OCI-LY3 (cell line): ENCODE results near the gene SLC3A2.
A peak's percentile ranks its signal among the peaks of the same experiment; 100 is the strongest.

Source experiments
- H2AFZ ChIP-seq: fragments of 200-600, 300-600 bp; shearing (Covaris generic); 2 replicates; pipeline ENCODE4 v1.6.0; 2014; ENCODE audit warnings: antibody characterized with exemption, low read depth, low read length
- H3K27ac ChIP-seq: fragments of 200-600, 300-600 bp; sonication (generic); 2 replicates; pipeline ENCODE4 v1.5.1; 2014; ENCODE audit warnings: mild to moderate bottlenecking, low read length, moderate library complexity, mixed read lengths
- H3K27me3 ChIP-seq: fragments of 200-600, 300-600 bp; sonication (generic); 2 replicates; pipeline ENCODE4 v1.6.1; 2014; ENCODE audit warnings: low read depth, low read length, mixed read lengths
- H3K36me3 ChIP-seq: fragments of 200-600, 300-600 bp; sonication (generic); replicated peaks from 2 replicates; pipeline ENCODE3; 2014; ENCODE audit warnings: low read depth, low read length, mixed read lengths
- H3K4me1 ChIP-seq: fragments of 300-600, 200-600 bp; sonication (generic); 2 replicates; pipeline ENCODE4 v1.6.1; 2014; ENCODE audit warnings: low read length, mixed read lengths
- H3K4me2 ChIP-seq: fragments of 200-600, 300-600 bp; sonication (generic); 2 replicates; pipeline ENCODE4 v1.6.1; 2014; ENCODE audit warnings: low read length, mixed read lengths
- H3K4me3 ChIP-seq: fragments of 300-600, 200-600 bp; sonication (generic); 2 replicates; pipeline ENCODE4 v1.5.1; 2014; ENCODE audit warnings: antibody characterized with exemption, mild to moderate bottlenecking, low read length, moderate library complexity
- H3K79me2 ChIP-seq: fragments of 300-600, 200-600 bp; shearing (Covaris generic); 2 replicates; pipeline ENCODE4 v1.6.1; 2014; ENCODE audit warnings: mild to moderate bottlenecking, low read length, mixed read lengths
- H3K9ac ChIP-seq: fragments of 300-600, 200-600 bp; shearing (Covaris generic); 2 replicates; pipeline ENCODE4 v1.6.0; 2014; ENCODE audit warnings: mild to moderate bottlenecking, low read length, moderate library complexity
- H3K9me3 ChIP-seq: fragments of 200-600, 300-600 bp; shearing (Covaris generic); 2 replicates; pipeline ENCODE4 v1.6.1; 2014; ENCODE audit warnings: low read length, mixed read lengths; ENCODE audit not compliant: insufficient read depth
- H4K20me1 ChIP-seq: fragments of 200-600, 300-600 bp; sonication (generic); 2 replicates; pipeline ENCODE4 v1.6.1; 2016; ENCODE audit warnings: low read length, mixed read lengths; ENCODE audit not compliant: insufficient read depth
- CTCF ChIP-seq: fragments of 200-600, 300-600 bp; sonication (generic); IDR thresholded peaks from 2 replicates; pipeline ENCODE4 v1.5.1; 2014; ENCODE audit warnings: antibody characterized with exemption, low read length, low read depth
- EZH2phosphoT487 ChIP-seq: fragments of 200-600 bp; shearing (Covaris generic); IDR thresholded peaks from 2 replicates; pipeline ENCODE4 v1.6.1; 2018; ENCODE audit warnings: antibody characterized with exemption, mixed run types, low read depth

SLC3A2 gene

DNA sequence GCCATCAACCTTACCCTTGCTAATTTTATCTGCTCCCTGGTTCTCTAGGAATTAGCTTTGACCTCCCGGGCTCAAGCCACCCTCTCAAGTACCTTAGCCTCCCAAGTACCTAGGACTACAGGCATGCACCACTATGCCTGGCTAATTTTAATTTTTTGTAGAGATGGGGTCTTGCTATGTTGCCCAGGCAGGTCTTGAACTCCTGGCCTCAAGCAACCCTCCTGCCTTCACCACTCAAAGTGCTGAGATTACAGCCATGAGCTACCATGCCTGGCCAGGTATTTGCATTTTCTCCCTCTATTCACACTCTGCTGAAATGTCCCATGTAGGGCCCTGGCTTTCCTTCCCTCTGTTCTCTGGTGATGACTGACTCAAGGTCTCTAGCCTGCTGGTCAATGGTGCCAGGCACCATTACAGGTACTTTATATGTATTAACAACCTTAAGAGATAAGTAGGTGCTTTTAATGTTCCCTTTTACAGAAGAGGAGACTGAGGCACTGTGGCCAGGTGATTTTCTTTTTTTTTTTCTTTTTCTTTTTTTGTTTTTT is 32.9 kb upstream of the SLC3A2 start:
- Histone ChIP-seq H3K27ac (no peak overlapping the region), H3K9ac (no peak overlapping the region), H3K9me3 (no peaks in the 10 kb centered on the region), H3K4me3 (no peak overlapping the region), H2AFZ (no peak overlapping the region), H3K79me2 (no peaks in the 10 kb centered on the region), H3K4me2 (no peak overlapping the region), H3K36me3 (peaks cover 16% of the 10 kb centered on the region), H4K20me1 (peaks cover 19% of the 10 kb centered on the region), H3K4me1 (peaks cover 3% of the 10 kb centered on the region), H3K27me3 (no peaks in the 10 kb centered on the region)
- no peak for TF ChIP-seq EZH2phosphoT487
- TF ChIP-seq CTCF, result no peak

GRCh38 chr11:62850911-62851806 is 29.5 kb upstream of the SLC3A2 start:
- TF ChIP-seq EZH2phosphoT487, result no peak
- TF ChIP-seq CTCF, result no peak
- Histone ChIP-seq H3K4me1 (peaks cover 20% of the 10 kb centered on the region), H3K27ac (peak overlapping the region; percentile 18), H3K27me3 (no peaks in the 10 kb centered on the region), H3K79me2 (peaks cover 33% of the 10 kb centered on the region), H3K9ac (no peak overlapping the region), H4K20me1 (peaks cover 43% of the 10 kb centered on the region), H2AFZ (no peak overlapping the region), H3K9me3 (no peaks in the 10 kb centered on the region), H3K4me2 (no peak overlapping the region), H3K4me3 (no peak overlapping the region), H3K36me3 (peaks cover 44% of the 10 kb centered on the region)

- peaks cover 43% of the 10 kb centered on the region for H4K20me1 ChIP-seq
These were observed 28.7 kb upstream of the SLC3A2 start for GRCh38 chr11:62851807-62852522.

More at GRCh38 chr11:62851807-62852522, 28.7 kb upstream of the SLC3A2 start:
- Histone ChIP-seq H2AFZ (no peak overlapping the region), H3K27me3 (no peaks in the 10 kb centered on the region), H3K79me2 (peaks cover 41% of the 10 kb centered on the region), H3K27ac (peak overlapping the region; percentile 18), H3K9ac (no peak overlapping the region), H3K36me3 (peaks cover 44% of the 10 kb centered on the region), H3K4me1 (peaks cover 20% of the 10 kb centered on the region), H3K4me2 (no peak overlapping the region), H3K4me3 (no peak overlapping the region), H3K9me3 (no peaks in the 10 kb centered on the region)
- no peak for TF ChIP-seq EZH2phosphoT487
- no peak for TF ChIP-seq CTCF
